NCI-H1092 treated with DMSO at 0.1 percent for 48 hours (cell line): ENCODE results near the gene ATG16L2.
"Not testable (repeated sequence)": the region's sequence is repeated elsewhere in the genome, so short reads cannot be mapped to it uniquely, and the experiment has no call there.

Experiments
- DNase-seq: peaks from one replicate; lab custom pipeline; 2025; lab: John Stamatoyannopoulos, UW

ATG16L2 gene

GRCh38 chr11:72806378-72806777 lies 7.8 kb upstream of the ATG16L2 start:
- DNase-seq, result not testable (repeated sequence)

- DNase-seq, result no peak
These were observed 7.1 kb upstream of the ATG16L2 start for GRCh38 chr11:72807021-72807693.

GRCh38 chr11:72807792-72808191 lies 6.4 kb upstream of the ATG16L2 start:
- no peak for DNase-seq

GRCh38 chr11:72808331-72808798 lies 5.8 kb upstream of the ATG16L2 start:
- no peak for DNase-seq

- DNase-seq, result not testable (repeated sequence)
These were observed 2.5 kb upstream of the ATG16L2 start for GRCh38 chr11:72811686-72812085.

- peak; percentile 53 for DNase-seq
These were observed 1.6 kb upstream of the ATG16L2 start for GRCh38 chr11:72812604-72812966.

GRCh38 chr11:72812967-72813739 lies 1.1 kb upstream of the ATG16L2 start:
- DNase-seq, result peak; percentile 65

GRCh38 chr11:72813740-72814285 lies 398 bp upstream of the ATG16L2 start:
- DNase-seq, result peak; percentile 94

- no peak for DNase-seq
These were observed 953 bp downstream of the ATG16L2 start for GRCh38 chr11:72815110-72815618.

GRCh38 chr11:72816404-72816990 lies 2.3 kb downstream of the ATG16L2 start:
- no peak for DNase-seq

- DNase-seq, result no peak
These were observed 3.8 kb downstream of the ATG16L2 start for GRCh38 chr11:72817966-72818365.

GRCh38 chr11:72818971-72819370 lies 4.8 kb downstream of the ATG16L2 start:
- no peak for DNase-seq

- no peak for DNase-seq
These were observed 6.4 kb downstream of the ATG16L2 start for GRCh38 chr11:72820439-72821139.

- no peak for DNase-seq
These were observed 7.2 kb downstream of the ATG16L2 start for GRCh38 chr11:72821221-72821919.

- peak; percentile 96 for DNase-seq
These were observed 7.9 kb downstream of the ATG16L2 start for GRCh38 chr11:72821920-72822799.

GRCh38 chr11:72823105-72823804 lies 9.0 kb downstream of the ATG16L2 start:
- no peak for DNase-seq

- DNase-seq, result no peak
These were observed 9.8 kb downstream of the ATG16L2 start for GRCh38 chr11:72824020-72824419.

GRCh38 chr11:72824811-72825505 lies 10.7 kb downstream of the ATG16L2 start:
- DNase-seq, result no peak

- DNase-seq, result no peak
These were observed 11.4 kb downstream of the ATG16L2 start for GRCh38 chr11:72825661-72826060.
